MM.1S (cell line): ENCODE measurements around the gene LHFPL5.

ENCODE experiments used
- DNase-seq: peaks from one replicate; pipeline ENCODE4 v3.0.0-alpha.2; 2015
- H2AFZ ChIP-seq: fragments of 300-600 bp; sonication (generic); 2 replicates; pipeline ENCODE4 v1.6.0; 2016; ENCODE audit warnings: antibody characterized with exemption, low read length
- H3F3A ChIP-seq: fragments of 300-600 bp; sonication (generic); 2 replicates; pipeline ENCODE4 v1.6.1; 2016; ENCODE audit warnings: mild to moderate bottlenecking, antibody characterized with exemption, low read length, moderate library complexity, mixed read lengths; ENCODE audit not compliant: insufficient read depth
- H3K27ac ChIP-seq: fragments of 300-600 bp; sonication (generic); 2 replicates; pipeline ENCODE4 v1.5.1; 2016; ENCODE audit warnings: mild to moderate bottlenecking, low read length
- H3K27me3 ChIP-seq: fragments of 300-600 bp; sonication (generic); replicated peaks from 2 replicates; pipeline ENCODE4 v1.6.0; 2016; ENCODE audit warnings: low read length; ENCODE audit not compliant: insufficient read depth
- H3K36me3 ChIP-seq: fragments of 300-600 bp; sonication (generic); replicated peaks from 2 replicates; pipeline ENCODE4 v1.6.1; 2016; ENCODE audit warnings: mild to moderate bottlenecking, low read length, mixed read lengths; ENCODE audit not compliant: insufficient read depth
- H3K4me1 ChIP-seq: fragments of 300-600 bp; sonication (generic); 2 replicates; pipeline ENCODE4 v1.6.1; 2016; ENCODE audit warnings: low read length, mixed read lengths
- H3K4me2 ChIP-seq: fragments of 300-600 bp; sonication (generic); 2 replicates; pipeline ENCODE4 v1.6.0; 2016; ENCODE audit warnings: low read depth, low read length
- H3K4me3 ChIP-seq: fragments of 300-600 bp; sonication (generic); 2 replicates; pipeline ENCODE4 v1.5.1; 2016; ENCODE audit warnings: low read length, mixed read lengths
- H3K79me2 ChIP-seq: fragments of 300-600 bp; sonication (generic); 2 replicates; pipeline ENCODE4 v1.6.1; 2016; ENCODE audit warnings: mixed run types, low read length, mixed read lengths
- H3K9ac ChIP-seq: fragments of 300-600 bp; sonication (generic); 2 replicates; pipeline ENCODE4 v1.6.1; 2016; ENCODE audit warnings: low read length, mixed read lengths
- H3K9me2 ChIP-seq: fragments of 300-600 bp; sonication (generic); replicated peaks from 2 replicates; pipeline ENCODE4 v1.6.1; 2016; ENCODE audit warnings: mild to moderate bottlenecking, low read length, mixed read lengths; ENCODE audit not compliant: insufficient read depth
- H3K9me3 ChIP-seq: fragments of 300-600 bp; sonication (generic); replicated peaks from 2 replicates; pipeline ENCODE4 v1.6.1; 2016; ENCODE audit warnings: mild to moderate bottlenecking, low read length, mixed read lengths; ENCODE audit not compliant: insufficient read depth
- H4K20me1 ChIP-seq: fragments of 300-600 bp; sonication (generic); 2 replicates; pipeline ENCODE4 v1.6.1; 2016; ENCODE audit warnings: mild to moderate bottlenecking, low read length, moderate library complexity, mixed read lengths; ENCODE audit not compliant: insufficient read depth
- CTCF ChIP-seq: fragments of 300-600 bp; sonication (generic); IDR thresholded peaks from 2 replicates; pipeline ENCODE4 v1.5.1; 2016; ENCODE audit warnings: antibody characterized with exemption, low read length, mixed read lengths
- EZH2 ChIP-seq: fragments of 300-600 bp; sonication (generic); optimal IDR thresholded peaks from 2 replicates; pipeline ENCODE3; 2017; ENCODE audit warnings: low read depth, mild to moderate bottlenecking, antibody characterized with exemption, low read length, mixed read lengths
- EZH2phosphoT487 ChIP-seq: fragments of 300-600 bp; sonication (generic); IDR thresholded peaks from 2 replicates; pipeline ENCODE4 v1.6.1; 2018; ENCODE audit warnings: antibody characterized with exemption, low read length

LHFPL5 gene

GRCh38 chr6:35829306-35829705, 24.2 kb downstream of the LHFPL5 start:
- Histone ChIP-seq H3F3A (0 out of 2 replicates have a peak, but pooled peaks cover 3% of the 10 kb centered on the region), H3K9me3 (no peaks in the 10 kb centered on the region), H3K36me3 (peaks cover 3% of the 10 kb centered on the region; the same call in 1 of the 2 replicates), H2AFZ (no peak overlapping the region), H4K20me1 (no peaks in the 10 kb centered on the region), H3K27ac (no peak overlapping the region), H3K4me3 (no peak overlapping the region), H3K4me2 (no peak overlapping the region), H3K4me1 (no peaks in the 10 kb centered on the region), H3K79me2 (no peaks in the 10 kb centered on the region), H3K27me3 (no peaks in the 10 kb centered on the region), H3K9ac (no peak overlapping the region), H3K9me2 (no peaks in the 10 kb centered on the region)
- DNase-seq = no peak
- TF ChIP-seq CTCF (no peak), EZH2phosphoT487 (no peak), EZH2 (no peak)

GRCh38 chr6:35831257-35832007, 26.3 kb downstream of the LHFPL5 start:
- Histone ChIP-seq H3K4me2 (no peak overlapping the region), H4K20me1 (no peaks in the 10 kb centered on the region), H3F3A (0 out of 2 replicates have a peak, but pooled peaks cover 3% of the 10 kb centered on the region), H3K9ac (no peak overlapping the region), H3K27ac (no peak overlapping the region), H3K79me2 (no peaks in the 10 kb centered on the region), H3K9me2 (no peaks in the 10 kb centered on the region), H3K27me3 (no peaks in the 10 kb centered on the region), H3K4me1 (no peaks in the 10 kb centered on the region), H3K4me3 (no peak overlapping the region), H3K36me3 (peaks cover 3% of the 10 kb centered on the region; the same call in 1 of the 2 replicates), H2AFZ (no peak overlapping the region), H3K9me3 (no peaks in the 10 kb centered on the region)
- TF ChIP-seq CTCF (no peak), EZH2 (no peak), EZH2phosphoT487 (no peak)
- no peak for DNase-seq

- H3K27ac ChIP-seq = no peak overlapping the region
- H3K4me2 ChIP-seq = no peak overlapping the region
- H3K4me1 ChIP-seq = no peaks in the 10 kb centered on the region
- no peak overlapping the region for H2AFZ ChIP-seq
- no peaks in the 10 kb centered on the region for H3K9me2 ChIP-seq
- H3K9me3 ChIP-seq = no peaks in the 10 kb centered on the region
- H3K27me3 ChIP-seq = no peaks in the 10 kb centered on the region
- no peak for DNase-seq
- H3F3A ChIP-seq = 0 out of 2 replicates have a peak, but pooled peaks cover 3% of the 10 kb centered on the region
- H4K20me1 ChIP-seq = no peaks in the 10 kb centered on the region
- H3K79me2 ChIP-seq = no peaks in the 10 kb centered on the region
- H3K9ac ChIP-seq = no peak overlapping the region
- no peak for TF ChIP-seq CTCF
- TF ChIP-seq EZH2 = no peak
- no peak for TF ChIP-seq EZH2phosphoT487
- H3K4me3 ChIP-seq = no peak overlapping the region
- H3K36me3 ChIP-seq = peaks cover 14% of the 10 kb centered on the region
Observed at GRCh38 chr6:35833536-35833935, 28.4 kb downstream of the LHFPL5 start.
